Upper lobe of left lung (tissue), 6 donors: ENCODE results near the gene TBCD. TPM values are rescaled to one million over a fixed set of nuclear protein-coding genes. Genes with fewer than 3 reads are reported as not detected.
"Not testable (repeated sequence)": the region's sequence is repeated elsewhere in the genome, so short reads cannot be mapped to it uniquely, and the experiment has no call there.

ENCODE experiments used
- ATAC-seq, 2 donors: fragments of 200-7000 bp; cut with Tn5 transposase; one replicate each; pipeline ENCODE4 v1.9.1; 2022; ENCODE audit warnings: mild to moderate bottlenecking in 2 of 2, moderate library complexity in 2 of 2; ENCODE audit not compliant: low FRiP score in 2 of 2
- DNase-seq, 2 donors: peaks; one replicate each; pipeline ENCODE4 v3.0.0-alpha.2; 2019 to 2020
- H3K27ac ChIP-seq, 4 donors: fragments of 200-600 bp; sonication (generic); one replicate each; pipeline ENCODE4 v1.5.1; 2016 to 2019
- H3K27me3 ChIP-seq, 4 donors: fragments of 200-600 bp; sonication (generic); one replicate each; pipeline ENCODE4 v1.5.1; 2017 to 2019
- H3K36me3 ChIP-seq, 4 donors: fragments of 200-600 bp; sonication (generic); one replicate each; pipeline ENCODE4 v1.5.1; 2016 to 2019
- H3K4me1 ChIP-seq, 4 donors: fragments of 200-600 bp; sonication (generic); one replicate each; pipeline ENCODE4 v1.5.1; 2018 to 2019
- H3K4me3 ChIP-seq, 4 donors: fragments of 200-600 bp; sonication (generic); one replicate each; pipeline ENCODE4 v1.5.1; 2017 to 2019; ENCODE audit warnings: mild to moderate bottlenecking in 2 of 4, moderate library complexity in 1 of 4
- H3K9me3 ChIP-seq, 4 donors: fragments of 200-600 bp; sonication (generic); one replicate each; pipeline ENCODE4 v1.5.1; 2018 to 2019
- EP300 ChIP-seq, 4 donors: sonication (generic); formaldehyde crosslinking; IDR thresholded peaks; one replicate each; pipeline ENCODE4 v1.5.1; 2017; ENCODE audit warnings: antibody characterized with exemption in 4 of 4, control low read depth in 2 of 4
- POLR2A ChIP-seq, 4 donors: fragments of 450-650 bp; IDR thresholded peaks; one replicate each; pipeline ENCODE4 v1.5.1; 2016 to 2017; ENCODE audit warnings: antibody characterized with exemption in 4 of 4, mild to moderate bottlenecking in 2 of 4
- POLR2AphosphoS5 ChIP-seq, 2 donors: sonication (generic); formaldehyde crosslinking; IDR thresholded peaks; one replicate each; pipeline ENCODE4 v1.5.1; 2017; ENCODE audit warnings: antibody characterized with exemption in 2 of 2
- WGBS, 2 donors: methylation state at CpG; one replicate each; pipeline ENCODE4 v1.1.5; 2017 to 2018; 5-methylcytosine and 5-hydroxymethylcytosine counted together
- total RNA-seq, 6 donors: library from RNA; depleted of rRNA in 4 of 6; stranded (reverse); fragments of >200 nt in 4 of 6; gene quantifications; one replicate each; pipeline versions ENCODE4 v1.1.0 to v1.2.1, GENCODE V29; 2016 to 2021
- TF ChIP-seq, protein P1 (sequence below), 6 experiments: fragments of 450-650 bp in 4 of 6; fragments of 200-600 bp in 2 of 6; sonication (generic) in 2 of 6; IDR thresholded peaks; one replicate each; pipeline ENCODE4 v1.5.1; 2016 to 2019; ENCODE audit warnings: antibody characterized with exemption in 6 of 6
- donor health status: DM: no; HTN: no; CAD: no; lungs with moderate emphysema.
- donor health status: DM: no; HTN: yes; CAD: no; lungs with severe emphysema.

TBCD gene
- total RNA-seq, 6 donors from 2014 or later = 71.3 to 262 (median 104) TPM

DNA sequence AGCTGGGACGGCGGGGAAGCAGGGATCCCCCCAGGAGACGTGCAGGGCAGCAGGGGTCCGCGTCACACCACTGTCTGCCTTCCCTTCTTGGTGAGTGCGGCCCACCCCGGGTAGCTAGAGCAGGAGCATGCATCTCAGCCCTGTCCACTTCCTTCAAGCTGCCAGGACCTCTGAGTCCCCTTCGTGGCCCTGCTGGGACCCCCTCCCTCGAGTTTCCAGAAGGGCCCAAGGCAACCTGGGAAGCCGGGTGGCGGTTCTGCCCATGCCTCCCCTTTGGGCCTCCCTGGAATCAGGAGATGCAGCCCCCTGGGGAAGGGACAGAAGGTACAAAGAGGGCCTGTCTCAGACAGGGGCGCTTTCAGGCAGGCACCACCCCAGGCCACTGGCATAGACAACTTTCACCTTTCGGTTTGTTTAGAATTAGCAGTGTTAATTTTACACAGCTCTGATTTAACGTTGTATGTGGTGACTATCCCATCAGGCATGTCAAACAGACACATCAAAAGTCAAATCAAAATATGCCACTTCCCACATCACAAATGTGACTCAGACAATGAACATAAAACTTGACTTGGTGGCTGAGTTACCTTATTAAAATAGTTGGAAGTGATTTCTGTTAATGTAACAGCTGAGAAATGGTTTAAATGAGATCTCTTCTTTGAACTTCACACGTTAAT is 233.0 kb downstream of the TBCD start:
- TF ChIP-seq POLR2A (IDR thresholded peaks at IDR 0.05) = no peak
- no peak for TF ChIP-seq POLR2AphosphoS5 (IDR thresholded peaks at IDR 0.05)
- TF ChIP-seq, protein P1, sequence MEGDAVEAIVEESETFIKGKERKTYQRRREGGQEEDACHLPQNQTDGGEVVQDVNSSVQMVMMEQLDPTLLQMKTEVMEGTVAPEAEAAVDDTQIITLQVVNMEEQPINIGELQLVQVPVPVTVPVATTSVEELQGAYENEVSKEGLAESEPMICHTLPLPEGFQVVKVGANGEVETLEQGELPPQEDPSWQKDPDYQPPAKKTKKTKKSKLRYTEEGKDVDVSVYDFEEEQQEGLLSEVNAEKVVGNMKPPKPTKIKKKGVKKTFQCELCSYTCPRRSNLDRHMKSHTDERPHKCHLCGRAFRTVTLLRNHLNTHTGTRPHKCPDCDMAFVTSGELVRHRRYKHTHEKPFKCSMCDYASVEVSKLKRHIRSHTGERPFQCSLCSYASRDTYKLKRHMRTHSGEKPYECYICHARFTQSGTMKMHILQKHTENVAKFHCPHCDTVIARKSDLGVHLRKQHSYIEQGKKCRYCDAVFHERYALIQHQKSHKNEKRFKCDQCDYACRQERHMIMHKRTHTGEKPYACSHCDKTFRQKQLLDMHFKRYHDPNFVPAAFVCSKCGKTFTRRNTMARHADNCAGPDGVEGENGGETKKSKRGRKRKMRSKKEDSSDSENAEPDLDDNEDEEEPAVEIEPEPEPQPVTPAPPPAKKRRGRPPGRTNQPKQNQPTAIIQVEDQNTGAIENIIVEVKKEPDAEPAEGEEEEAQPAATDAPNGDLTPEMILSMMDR (IDR thresholded peaks at IDR 0.05) = no peak
- no peak for TF ChIP-seq EP300 (IDR thresholded peaks at IDR 0.05)
- ATAC-seq (no peak), DNase-seq (peak in 1 of 2 donors; percentile 53)
- Histone ChIP-seq H3K4me1 (peaks cover 0 to 10% (median 1%) of the 10 kb centered on the region in 4 donors), H3K4me3 (no peak overlapping the region), H3K27me3 (no peaks in the 10 kb centered on the region), H3K36me3 (no peaks in the 10 kb centered on the region), H3K27ac (no peak overlapping the region), H3K9me3 (no peaks in the 10 kb centered on the region)
- WGBS, 2 donors = 92% methylated on average over 3 to 13 of the region's 15 CpGs

DNA sequence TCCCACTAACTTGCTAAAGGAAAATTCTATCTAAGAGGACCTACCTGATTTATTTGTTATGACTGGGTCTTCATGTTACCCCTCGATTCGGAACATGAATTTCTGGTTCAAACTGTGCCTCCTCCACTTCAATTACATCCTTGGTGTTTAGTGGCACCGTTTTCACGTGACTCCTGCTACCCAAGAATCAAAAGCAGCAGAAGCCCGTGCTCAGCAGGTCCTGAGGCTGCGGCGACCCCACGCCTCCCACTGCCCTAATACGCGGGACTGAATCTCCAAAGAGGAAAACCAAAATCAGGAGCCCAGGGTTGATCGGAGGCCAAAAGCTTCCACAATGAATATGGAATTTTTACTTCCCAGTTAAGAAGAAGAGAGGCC is 233.6 kb downstream of the TBCD start:
- Histone ChIP-seq H3K27ac (no peak overlapping the region), H3K4me3 (no peak overlapping the region), H3K36me3 (no peaks in the 10 kb centered on the region), H3K4me1 (peaks cover 0 to 10% (median 1%) of the 10 kb centered on the region in 4 donors), H3K27me3 (no peaks in the 10 kb centered on the region), H3K9me3 (no peaks in the 10 kb centered on the region)
- no peak for ATAC-seq
- DNase-seq = peak in 1 of 2 donors; percentile 50
- WGBS, 2 donors = 91 to 94% methylated on average over 11 of the region's 11 CpGs
- TF ChIP-seq, protein P1 (IDR thresholded peaks at IDR 0.05) = no peak
- no peak for TF ChIP-seq POLR2A (IDR thresholded peaks at IDR 0.05)
- TF ChIP-seq EP300 (IDR thresholded peaks at IDR 0.05) = no peak
- no peak for TF ChIP-seq POLR2AphosphoS5 (IDR thresholded peaks at IDR 0.05)

DNA sequence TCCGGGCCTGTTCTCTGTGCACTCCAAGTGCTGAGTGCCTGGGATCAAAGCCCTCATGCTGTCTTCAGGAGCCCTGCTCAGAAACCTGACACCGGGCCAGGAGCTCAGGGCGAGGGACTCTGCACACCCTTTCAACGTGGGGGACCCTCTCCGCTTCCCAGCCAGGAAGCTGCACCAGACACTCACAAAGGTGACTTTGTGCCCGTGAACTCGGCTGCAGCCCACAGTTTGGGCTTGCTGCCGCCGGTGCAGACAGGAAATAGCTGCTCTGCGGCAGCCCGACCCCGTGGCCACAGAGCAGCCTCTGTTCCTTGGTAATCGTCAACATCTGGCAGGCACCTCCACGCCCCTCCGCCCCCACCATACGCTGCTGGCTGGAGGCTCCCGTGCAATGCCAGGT is 234.1 kb downstream of the TBCD start:
- Histone ChIP-seq H3K36me3 (no peaks in the 10 kb centered on the region), H3K27ac (no peak overlapping the region), H3K4me1 (peaks cover 0 to 10% (median 1%) of the 10 kb centered on the region in 4 donors), H3K9me3 (no peaks in the 10 kb centered on the region), H3K4me3 (no peak overlapping the region), H3K27me3 (no peaks in the 10 kb centered on the region)
- WGBS, 2 donors = 10 to 18% methylated on average over 4 to 17 of the region's 17 CpGs
- TF ChIP-seq POLR2A (IDR thresholded peaks at IDR 0.05) = no peak
- TF ChIP-seq EP300 (IDR thresholded peaks at IDR 0.05) = no peak
- TF ChIP-seq, protein P1 (IDR thresholded peaks at IDR 0.05) = no peak
- peak in 1 of 2 donors; percentile 29 for TF ChIP-seq POLR2AphosphoS5 (IDR thresholded peaks at IDR 0.05)
- ATAC-seq (peak; percentile 26 to 45), DNase-seq (peak; percentile 41 to 74)

DNA sequence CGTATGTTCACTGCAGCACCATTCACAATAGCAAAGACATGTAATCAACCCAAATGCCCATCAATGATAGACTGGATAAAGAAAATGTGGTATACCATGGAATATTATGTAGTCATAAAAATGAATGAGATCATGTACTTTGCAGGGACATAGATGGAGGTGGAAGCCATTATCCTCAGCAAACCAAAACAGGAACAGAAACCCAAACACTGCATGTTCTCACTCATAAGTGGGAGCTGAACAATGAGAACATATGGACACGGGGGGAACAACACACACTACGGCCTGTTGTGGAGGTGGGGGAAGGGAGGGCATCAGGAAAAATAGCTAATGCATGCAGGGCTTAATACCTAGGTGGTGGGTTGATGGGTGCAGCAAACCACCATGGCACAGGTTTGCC is 237.2 kb downstream of the TBCD start:
- not testable (repeated sequence) for H3K36me3 ChIP-seq, H3K27me3 ChIP-seq, H3K27ac ChIP-seq, H3K4me3 ChIP-seq, DNase-seq, ATAC-seq
- WGBS, 2 donors = 89 to 91% methylated on average over 3 of the region's 3 CpGs
- Histone ChIP-seq H3K9me3 (peaks cover 0 to 14% (median 9%) of the 10 kb centered on the region in 4 donors), H3K4me1 (peaks cover 0 to 10% (median 1%) of the 10 kb centered on the region in 4 donors)

DNA sequence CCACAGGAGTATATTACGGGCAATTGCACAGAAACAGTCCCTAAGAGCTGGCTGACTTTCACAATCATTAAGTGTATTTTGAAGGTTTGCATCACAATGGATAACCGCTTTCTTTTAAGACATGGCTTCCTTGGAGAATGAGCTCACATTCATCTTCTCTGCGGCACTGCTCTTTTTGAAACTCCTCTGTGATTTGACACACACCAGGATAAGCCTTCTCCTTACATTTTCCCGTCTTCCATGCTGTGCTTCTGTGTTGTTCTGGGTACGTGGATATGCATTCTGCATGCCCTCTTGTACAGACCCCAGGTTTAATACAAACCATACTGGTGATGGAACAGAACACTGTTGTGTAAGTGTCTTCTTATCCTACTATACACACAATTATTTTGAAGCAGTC is 238.0 kb downstream of the TBCD start:
- DNase-seq = no peak
- H3K4me3 ChIP-seq = no peak overlapping the region
- WGBS, 2 donors = 92 to 93% methylated on average over 5 of the region's 5 CpGs

More for the DNA sequence above, 238.0 kb downstream of the TBCD start:
- H3K9me3 ChIP-seq = peaks cover 0 to 14% (median 9%) of the 10 kb centered on the region in 4 donors
- TF ChIP-seq EP300 (IDR thresholded peaks at IDR 0.05) = no peak
- no peak for TF ChIP-seq POLR2AphosphoS5 (IDR thresholded peaks at IDR 0.05)
- TF ChIP-seq, protein P1 (IDR thresholded peaks at IDR 0.05) = no peak
- TF ChIP-seq POLR2A (IDR thresholded peaks at IDR 0.05) = no peak
- peaks cover 0 to 10% (median 1%) of the 10 kb centered on the region in 4 donors for H3K4me1 ChIP-seq
- no peak for ATAC-seq
- no peaks in the 10 kb centered on the region for H3K27me3 ChIP-seq
- H3K27ac ChIP-seq = no peak overlapping the region
- H3K36me3 ChIP-seq = no peaks in the 10 kb centered on the region
